ENCODE results near the gene CMTM8.

The CMTM8 gene

DNA sequence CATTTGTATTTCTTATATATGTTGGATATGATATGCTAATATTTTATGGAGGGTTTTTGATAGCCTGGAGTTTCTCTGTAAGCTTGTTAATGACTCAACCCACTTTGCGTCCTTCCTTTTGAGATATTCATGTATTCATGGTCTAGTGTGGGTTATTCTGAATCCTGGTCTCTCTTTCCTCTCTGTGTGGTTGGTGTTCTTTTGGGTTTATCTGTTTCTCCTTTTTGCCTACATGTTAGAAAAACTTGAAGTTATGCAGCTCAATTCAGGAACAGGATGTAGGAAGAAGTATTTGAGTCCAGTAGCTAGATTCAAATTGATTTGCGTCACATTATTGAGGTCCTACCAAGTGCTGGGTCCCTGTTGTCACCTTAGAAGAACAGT, 181.3 kb downstream of the CMTM8 start:
- TF ChIP-seq TAF1 (IDR thresholded peaks at IDR 0.05; ENCODE audit: borderline replicate concordance, insufficient read depth, low read length) (no peak), FOXP2 (optimal IDR thresholded peaks at IDR 0.05; ENCODE audit: borderline replicate concordance, extremely low read depth, extremely low read length, insufficient read depth) (no peak), SIN3A (IDR thresholded peaks at IDR 0.05; ENCODE audit: borderline replicate concordance, insufficient read depth, low read length) (no peak), POLR2AphosphoS5 (IDR thresholded peaks at IDR 0.05; ENCODE audit: low read depth, low read length) (no peak)
- TF ChIP-seq, protein P1, sequence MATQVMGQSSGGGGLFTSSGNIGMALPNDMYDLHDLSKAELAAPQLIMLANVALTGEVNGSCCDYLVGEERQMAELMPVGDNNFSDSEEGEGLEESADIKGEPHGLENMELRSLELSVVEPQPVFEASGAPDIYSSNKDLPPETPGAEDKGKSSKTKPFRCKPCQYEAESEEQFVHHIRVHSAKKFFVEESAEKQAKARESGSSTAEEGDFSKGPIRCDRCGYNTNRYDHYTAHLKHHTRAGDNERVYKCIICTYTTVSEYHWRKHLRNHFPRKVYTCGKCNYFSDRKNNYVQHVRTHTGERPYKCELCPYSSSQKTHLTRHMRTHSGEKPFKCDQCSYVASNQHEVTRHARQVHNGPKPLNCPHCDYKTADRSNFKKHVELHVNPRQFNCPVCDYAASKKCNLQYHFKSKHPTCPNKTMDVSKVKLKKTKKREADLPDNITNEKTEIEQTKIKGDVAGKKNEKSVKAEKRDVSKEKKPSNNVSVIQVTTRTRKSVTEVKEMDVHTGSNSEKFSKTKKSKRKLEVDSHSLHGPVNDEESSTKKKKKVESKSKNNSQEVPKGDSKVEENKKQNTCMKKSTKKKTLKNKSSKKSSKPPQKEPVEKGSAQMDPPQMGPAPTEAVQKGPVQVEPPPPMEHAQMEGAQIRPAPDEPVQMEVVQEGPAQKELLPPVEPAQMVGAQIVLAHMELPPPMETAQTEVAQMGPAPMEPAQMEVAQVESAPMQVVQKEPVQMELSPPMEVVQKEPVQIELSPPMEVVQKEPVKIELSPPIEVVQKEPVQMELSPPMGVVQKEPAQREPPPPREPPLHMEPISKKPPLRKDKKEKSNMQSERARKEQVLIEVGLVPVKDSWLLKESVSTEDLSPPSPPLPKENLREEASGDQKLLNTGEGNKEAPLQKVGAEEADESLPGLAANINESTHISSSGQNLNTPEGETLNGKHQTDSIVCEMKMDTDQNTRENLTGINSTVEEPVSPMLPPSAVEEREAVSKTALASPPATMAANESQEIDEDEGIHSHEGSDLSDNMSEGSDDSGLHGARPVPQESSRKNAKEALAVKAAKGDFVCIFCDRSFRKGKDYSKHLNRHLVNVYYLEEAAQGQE (IDR thresholded peaks at IDR 0.05; ENCODE audit: insufficient read depth in 1 of 2, low read depth in 2 of 2, low read length in 2 of 2): no peak
